Measurements from ENCODE around the gene AP2S1.

The AP2S1 gene

DNA sequence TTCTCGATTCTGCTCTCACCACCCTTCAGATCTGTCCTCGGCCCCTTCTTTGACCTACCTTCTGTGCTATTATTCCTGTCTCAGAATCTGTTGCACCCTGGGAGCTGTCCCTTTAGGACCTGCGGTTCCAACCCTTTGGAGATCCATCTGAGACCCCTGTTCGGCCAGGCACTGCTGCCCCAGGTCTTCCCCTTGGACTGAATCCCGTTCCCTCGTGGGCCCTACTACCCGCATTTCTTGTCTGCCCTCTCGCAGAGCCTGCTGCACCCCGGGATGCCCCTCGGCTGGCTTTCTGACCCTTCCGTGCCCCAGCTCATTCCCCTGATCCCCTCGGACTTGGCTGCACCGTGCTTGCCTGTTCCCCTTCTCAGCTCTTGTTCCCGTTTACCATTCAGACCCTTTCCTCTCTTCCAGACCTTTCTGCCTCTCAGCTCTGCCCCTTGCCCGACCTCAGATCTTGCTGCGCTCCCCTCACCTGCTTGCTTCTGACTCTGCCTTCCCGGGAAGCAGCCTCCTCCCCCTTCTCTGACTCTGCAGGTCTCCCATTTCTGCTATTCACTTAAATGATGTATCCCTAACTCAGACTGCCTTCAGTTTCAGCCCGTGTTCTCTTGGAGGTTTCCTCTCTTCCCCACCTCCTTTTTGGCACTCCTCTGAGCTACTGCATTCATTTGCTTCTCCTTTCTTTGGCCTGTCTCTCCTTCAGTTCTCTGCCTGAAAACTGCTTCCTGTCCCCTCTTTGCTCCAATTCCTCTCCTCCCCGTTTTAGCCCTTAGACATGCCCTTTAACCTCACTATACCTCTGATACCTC, 11.3 kb upstream of the AP2S1 start (continued):
- TF ChIP-seq GLIS2 (tag by site-specific recombination; IDR thresholded peaks at IDR 0.05): no peak; the same call in 1 of the 2 replicates
- TF ChIP-seq ZNF664 (tag by site-specific recombination; IDR thresholded peaks at IDR 0.05): no peak
- no peak for TF ChIP-seq ZNF658 (tag by site-specific recombination; IDR thresholded peaks at IDR 0.05)
- TF ChIP-seq, protein P1, sequence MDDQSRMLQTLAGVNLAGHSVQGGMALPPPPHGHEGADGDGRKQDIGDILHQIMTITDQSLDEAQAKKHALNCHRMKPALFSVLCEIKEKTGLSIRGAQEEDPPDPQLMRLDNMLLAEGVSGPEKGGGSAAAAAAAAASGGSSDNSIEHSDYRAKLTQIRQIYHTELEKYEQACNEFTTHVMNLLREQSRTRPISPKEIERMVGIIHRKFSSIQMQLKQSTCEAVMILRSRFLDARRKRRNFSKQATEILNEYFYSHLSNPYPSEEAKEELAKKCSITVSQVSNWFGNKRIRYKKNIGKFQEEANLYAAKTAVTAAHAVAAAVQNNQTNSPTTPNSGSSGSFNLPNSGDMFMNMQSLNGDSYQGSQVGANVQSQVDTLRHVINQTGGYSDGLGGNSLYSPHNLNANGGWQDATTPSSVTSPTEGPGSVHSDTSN (CRISPR knock-in tag; IDR thresholded peaks at IDR 0.05): no peak
- TF ChIP-seq ZNF747 (tag by site-specific recombination; IDR thresholded peaks at IDR 0.05): no peak
- TF ChIP-seq ZNF624 (tag by site-specific recombination; IDR thresholded peaks at IDR 0.05): no peak
- no peak for TF ChIP-seq ZSCAN23 (tag by site-specific recombination; IDR thresholded peaks at IDR 0.05)
- TF ChIP-seq ZNF626 (tag by site-specific recombination; IDR thresholded peaks at IDR 0.05): no peak
- TF ChIP-seq ZNF660 (tag by site-specific recombination; IDR thresholded peaks at IDR 0.05): no peak
- TF ChIP-seq ZNF138 (tag by site-specific recombination; IDR thresholded peaks at IDR 0.05; ENCODE audit: borderline replicate concordance): no peak
- TF ChIP-seq PRDM1 (tag by site-specific recombination; IDR thresholded peaks at IDR 0.05): peak; percentile 85
- no peak for TF ChIP-seq KLF1 (tag by site-specific recombination; IDR thresholded peaks at IDR 0.05)
- TF ChIP-seq, protein P2, sequence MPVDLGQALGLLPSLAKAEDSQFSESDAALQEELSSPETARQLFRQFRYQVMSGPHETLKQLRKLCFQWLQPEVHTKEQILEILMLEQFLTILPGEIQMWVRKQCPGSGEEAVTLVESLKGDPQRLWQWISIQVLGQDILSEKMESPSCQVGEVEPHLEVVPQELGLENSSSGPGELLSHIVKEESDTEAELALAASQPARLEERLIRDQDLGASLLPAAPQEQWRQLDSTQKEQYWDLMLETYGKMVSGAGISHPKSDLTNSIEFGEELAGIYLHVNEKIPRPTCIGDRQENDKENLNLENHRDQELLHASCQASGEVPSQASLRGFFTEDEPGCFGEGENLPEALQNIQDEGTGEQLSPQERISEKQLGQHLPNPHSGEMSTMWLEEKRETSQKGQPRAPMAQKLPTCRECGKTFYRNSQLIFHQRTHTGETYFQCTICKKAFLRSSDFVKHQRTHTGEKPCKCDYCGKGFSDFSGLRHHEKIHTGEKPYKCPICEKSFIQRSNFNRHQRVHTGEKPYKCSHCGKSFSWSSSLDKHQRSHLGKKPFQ (tag by site-specific recombination; IDR thresholded peaks at IDR 0.05): no peak
- TF ChIP-seq, protein P3, sequence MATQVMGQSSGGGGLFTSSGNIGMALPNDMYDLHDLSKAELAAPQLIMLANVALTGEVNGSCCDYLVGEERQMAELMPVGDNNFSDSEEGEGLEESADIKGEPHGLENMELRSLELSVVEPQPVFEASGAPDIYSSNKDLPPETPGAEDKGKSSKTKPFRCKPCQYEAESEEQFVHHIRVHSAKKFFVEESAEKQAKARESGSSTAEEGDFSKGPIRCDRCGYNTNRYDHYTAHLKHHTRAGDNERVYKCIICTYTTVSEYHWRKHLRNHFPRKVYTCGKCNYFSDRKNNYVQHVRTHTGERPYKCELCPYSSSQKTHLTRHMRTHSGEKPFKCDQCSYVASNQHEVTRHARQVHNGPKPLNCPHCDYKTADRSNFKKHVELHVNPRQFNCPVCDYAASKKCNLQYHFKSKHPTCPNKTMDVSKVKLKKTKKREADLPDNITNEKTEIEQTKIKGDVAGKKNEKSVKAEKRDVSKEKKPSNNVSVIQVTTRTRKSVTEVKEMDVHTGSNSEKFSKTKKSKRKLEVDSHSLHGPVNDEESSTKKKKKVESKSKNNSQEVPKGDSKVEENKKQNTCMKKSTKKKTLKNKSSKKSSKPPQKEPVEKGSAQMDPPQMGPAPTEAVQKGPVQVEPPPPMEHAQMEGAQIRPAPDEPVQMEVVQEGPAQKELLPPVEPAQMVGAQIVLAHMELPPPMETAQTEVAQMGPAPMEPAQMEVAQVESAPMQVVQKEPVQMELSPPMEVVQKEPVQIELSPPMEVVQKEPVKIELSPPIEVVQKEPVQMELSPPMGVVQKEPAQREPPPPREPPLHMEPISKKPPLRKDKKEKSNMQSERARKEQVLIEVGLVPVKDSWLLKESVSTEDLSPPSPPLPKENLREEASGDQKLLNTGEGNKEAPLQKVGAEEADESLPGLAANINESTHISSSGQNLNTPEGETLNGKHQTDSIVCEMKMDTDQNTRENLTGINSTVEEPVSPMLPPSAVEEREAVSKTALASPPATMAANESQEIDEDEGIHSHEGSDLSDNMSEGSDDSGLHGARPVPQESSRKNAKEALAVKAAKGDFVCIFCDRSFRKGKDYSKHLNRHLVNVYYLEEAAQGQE (tag by site-specific recombination; IDR thresholded peaks at IDR 0.05): peak; percentile 78
- no peak for TF ChIP-seq ZNF114 (tag by site-specific recombination; IDR thresholded peaks at IDR 0.05)
- TF ChIP-seq, protein P4, sequence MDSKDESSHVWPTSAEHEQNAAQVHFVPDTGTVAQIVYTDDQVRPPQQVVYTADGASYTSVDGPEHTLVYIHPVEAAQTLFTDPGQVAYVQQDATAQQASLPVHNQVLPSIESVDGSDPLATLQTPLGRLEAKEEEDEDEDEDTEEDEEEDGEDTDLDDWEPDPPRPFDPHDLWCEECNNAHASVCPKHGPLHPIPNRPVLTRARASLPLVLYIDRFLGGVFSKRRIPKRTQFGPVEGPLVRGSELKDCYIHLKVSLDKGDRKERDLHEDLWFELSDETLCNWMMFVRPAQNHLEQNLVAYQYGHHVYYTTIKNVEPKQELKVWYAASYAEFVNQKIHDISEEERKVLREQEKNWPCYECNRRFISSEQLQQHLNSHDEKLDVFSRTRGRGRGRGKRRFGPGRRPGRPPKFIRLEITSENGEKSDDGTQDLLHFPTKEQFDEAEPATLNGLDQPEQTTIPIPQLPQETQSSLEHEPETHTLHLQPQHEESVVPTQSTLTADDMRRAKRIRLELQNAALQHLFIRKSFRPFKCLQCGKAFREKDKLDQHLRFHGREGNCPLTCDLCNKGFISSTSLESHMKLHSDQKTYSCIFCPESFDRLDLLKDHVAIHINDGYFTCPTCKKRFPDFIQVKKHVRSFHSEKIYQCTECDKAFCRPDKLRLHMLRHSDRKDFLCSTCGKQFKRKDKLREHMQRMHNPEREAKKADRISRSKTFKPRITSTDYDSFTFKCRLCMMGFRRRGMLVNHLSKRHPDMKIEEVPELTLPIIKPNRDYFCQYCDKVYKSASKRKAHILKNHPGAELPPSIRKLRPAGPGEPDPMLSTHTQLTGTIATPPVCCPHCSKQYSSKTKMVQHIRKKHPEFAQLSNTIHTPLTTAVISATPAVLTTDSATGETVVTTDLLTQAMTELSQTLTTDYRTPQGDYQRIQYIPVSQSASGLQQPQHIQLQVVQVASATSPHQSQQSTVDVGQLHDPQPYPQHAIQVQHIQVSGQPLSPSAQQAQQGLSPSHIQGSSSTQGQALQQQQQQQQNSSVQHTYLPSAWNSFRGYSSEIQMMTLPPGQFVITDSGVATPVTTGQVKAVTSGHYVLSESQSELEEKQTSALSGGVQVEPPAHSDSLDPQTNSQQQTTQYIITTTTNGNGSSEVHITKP (tag by site-specific recombination; IDR thresholded peaks at IDR 0.05): no peak
- TF ChIP-seq ZNF184 (tag by site-specific recombination; IDR thresholded peaks at IDR 0.05): no peak
- no peak for TF ChIP-seq ZNF768 (tag by site-specific recombination; IDR thresholded peaks at IDR 0.05)
- TF ChIP-seq, protein P5, sequence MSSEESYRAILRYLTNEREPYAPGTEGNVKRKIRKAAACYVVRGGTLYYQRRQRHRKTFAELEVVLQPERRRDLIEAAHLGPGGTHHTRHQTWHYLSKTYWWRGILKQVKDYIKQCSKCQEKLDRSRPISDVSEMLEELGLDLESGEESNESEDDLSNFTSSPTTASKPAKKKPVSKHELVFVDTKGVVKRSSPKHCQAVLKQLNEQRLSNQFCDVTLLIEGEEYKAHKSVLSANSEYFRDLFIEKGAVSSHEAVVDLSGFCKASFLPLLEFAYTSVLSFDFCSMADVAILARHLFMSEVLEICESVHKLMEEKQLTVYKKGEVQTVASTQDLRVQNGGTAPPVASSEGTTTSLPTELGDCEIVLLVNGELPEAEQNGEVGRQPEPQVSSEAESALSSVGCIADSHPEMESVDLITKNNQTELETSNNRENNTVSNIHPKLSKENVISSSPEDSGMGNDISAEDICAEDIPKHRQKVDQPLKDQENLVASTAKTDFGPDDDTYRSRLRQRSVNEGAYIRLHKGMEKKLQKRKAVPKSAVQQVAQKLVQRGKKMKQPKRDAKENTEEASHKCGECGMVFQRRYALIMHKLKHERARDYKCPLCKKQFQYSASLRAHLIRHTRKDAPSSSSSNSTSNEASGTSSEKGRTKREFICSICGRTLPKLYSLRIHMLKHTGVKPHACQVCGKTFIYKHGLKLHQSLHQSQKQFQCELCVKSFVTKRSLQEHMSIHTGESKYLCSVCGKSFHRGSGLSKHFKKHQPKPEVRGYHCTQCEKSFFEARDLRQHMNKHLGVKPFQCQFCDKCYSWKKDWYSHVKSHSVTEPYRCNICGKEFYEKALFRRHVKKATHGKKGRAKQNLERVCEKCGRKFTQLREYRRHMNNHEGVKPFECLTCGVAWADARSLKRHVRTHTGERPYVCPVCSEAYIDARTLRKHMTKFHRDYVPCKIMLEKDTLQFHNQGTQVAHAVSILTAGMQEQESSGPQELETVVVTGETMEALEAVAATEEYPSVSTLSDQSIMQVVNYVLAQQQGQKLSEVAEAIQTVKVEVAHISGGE (tag by site-specific recombination; conservative IDR thresholded peaks at IDR 0.05; ENCODE audit: low read depth): peak; percentile 9
- no peak for TF ChIP-seq ZNF791 (tag by site-specific recombination; IDR thresholded peaks at IDR 0.05)
- no peak for TF ChIP-seq ZNF610 (tag by site-specific recombination; IDR thresholded peaks at IDR 0.05; ENCODE audit: borderline replicate concordance)
- TF ChIP-seq ZNF837 (tag by site-specific recombination; IDR thresholded peaks at IDR 0.05): no peak
- no peak for TF ChIP-seq ZNF585B (tag by site-specific recombination; IDR thresholded peaks at IDR 0.05)
- TF ChIP-seq REPIN1 (tag by site-specific recombination; IDR thresholded peaks at IDR 0.05; ENCODE audit: low read depth): no peak
- TF ChIP-seq MEIS1 (CRISPR knock-in tag; IDR thresholded peaks at IDR 0.05; ENCODE audit: borderline replicate concordance): no peak
- TF ChIP-seq ZNF24 (tag by site-specific recombination; IDR thresholded peaks at IDR 0.05): no peak
- TF ChIP-seq ZBTB1 (tag by site-specific recombination; IDR thresholded peaks at IDR 0.05): no peak
- TF ChIP-seq OSR2 (tag by site-specific recombination; IDR thresholded peaks at IDR 0.05): no peak

Data from HEK293 (cell line).